ENCODE results near the gene OVCH1.

Gene OVCH1, protein sequence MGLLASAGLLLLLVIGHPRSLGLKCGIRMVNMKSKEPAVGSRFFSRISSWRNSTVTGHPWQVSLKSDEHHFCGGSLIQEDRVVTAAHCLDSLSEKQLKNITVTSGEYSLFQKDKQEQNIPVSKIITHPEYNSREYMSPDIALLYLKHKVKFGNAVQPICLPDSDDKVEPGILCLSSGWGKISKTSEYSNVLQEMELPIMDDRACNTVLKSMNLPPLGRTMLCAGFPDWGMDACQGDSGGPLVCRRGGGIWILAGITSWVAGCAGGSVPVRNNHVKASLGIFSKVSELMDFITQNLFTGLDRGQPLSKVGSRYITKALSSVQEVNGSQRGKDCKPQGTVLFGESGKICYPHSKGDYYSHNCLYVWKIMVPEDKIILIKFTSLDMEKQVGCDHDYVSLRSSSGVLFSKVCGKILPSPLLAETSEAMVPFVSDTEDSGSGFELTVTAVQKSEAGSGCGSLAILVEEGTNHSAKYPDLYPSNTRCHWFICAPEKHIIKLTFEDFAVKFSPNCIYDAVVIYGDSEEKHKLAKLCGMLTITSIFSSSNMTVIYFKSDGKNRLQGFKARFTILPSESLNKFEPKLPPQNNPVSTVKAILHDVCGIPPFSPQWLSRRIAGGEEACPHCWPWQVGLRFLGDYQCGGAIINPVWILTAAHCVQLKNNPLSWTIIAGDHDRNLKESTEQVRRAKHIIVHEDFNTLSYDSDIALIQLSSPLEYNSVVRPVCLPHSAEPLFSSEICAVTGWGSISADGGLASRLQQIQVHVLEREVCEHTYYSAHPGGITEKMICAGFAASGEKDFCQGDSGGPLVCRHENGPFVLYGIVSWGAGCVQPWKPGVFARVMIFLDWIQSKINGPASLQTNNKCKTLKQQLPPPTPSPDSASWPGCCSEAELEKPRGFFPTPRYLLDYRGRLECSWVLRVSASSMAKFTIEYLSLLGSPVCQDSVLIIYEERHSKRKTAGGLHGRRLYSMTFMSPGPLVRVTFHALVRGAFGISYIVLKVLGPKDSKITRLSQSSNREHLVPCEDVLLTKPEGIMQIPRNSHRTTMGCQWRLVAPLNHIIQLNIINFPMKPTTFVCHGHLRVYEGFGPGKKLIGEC

DNA sequence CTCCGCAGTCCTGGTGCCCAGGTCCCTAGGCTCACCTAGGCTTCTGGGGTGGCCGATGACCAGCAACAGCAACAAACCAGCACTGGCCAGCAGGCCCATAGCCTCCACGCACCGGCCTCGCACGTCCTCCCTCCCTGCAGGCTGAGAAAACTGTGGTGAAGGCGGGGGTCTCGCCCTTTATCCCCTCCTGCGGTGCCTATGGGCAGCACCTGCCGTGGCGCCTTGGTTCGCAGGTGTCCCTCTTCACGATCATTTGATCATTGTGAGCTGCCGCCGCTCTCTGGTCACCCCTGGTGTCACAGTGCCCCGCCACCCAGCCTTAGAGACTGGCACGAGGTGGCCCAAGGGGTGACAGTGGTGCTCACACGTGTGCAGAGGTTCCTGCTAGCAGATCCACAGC lies at the start of gene OVCH1:
Gene OVCH1 (minus strand): TSS at position 99 of the 400 bp plus-strand sequence. CDS start 0 bp downstream, at position 99.
- DNase-seq: no peak

DNA sequence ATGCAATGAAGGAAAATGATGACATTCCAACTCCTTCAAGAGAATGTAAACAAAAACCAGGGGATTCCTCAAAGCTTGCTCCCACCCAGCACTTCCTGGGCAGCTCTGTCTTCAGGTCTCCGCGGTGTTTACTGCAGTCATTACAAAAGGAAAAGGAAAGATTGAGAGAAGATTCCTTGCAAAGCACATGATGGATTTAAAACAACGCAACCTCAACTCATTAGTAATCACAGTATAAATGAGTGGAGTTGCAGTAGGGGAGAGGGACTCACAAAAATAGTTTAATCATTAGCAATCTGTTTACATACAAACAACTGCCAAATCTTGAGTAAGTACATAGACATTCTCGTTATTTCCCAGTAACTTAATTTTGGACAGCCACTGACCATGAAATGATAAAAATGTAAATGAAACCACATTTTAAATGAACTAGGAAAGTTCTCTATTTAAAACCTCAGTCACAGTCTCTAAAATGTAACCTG lies 49.7 kb upstream of the OVCH1 start:
- no peak for DNase-seq

DNA sequence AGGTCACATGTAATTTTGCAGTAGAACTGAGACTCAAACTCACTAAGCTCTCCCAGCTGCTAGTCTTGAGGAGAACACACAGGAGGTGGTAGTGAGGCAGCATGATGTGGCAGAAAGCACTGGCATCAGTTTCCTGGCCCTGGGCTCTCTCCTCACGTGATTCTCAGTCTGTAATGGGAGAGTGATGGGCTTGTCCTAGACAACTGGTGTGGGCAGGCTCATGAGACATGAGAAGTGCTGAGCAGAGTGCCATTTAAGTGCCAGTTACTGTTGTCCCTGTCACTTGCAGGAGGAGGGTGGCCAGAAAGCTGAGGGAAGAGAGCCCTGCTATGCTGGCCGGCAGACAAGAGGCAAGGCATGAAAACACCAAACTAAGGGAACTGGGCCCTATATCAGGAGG lies 48.5 kb upstream of the OVCH1 start:
- no peak for DNase-seq

DNA sequence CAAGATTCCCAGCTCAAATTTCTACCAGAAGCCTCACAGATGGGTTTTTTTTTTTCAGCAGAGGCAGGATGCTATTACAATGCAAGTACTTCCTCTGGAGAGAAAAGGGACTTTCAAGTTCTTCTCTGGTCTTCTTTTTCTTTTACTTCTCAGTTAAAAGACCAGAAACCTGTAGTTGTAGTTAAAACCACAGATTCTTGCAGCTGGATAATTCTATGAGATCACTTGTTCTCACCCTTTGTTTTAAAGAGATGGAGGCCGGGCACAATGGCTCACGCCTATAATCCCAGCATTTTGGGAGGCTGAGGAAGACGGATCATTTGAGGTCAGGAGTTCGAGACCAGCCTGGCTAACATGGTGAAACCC lies 47.6 kb upstream of the OVCH1 start:
- no peak for DNase-seq

DNA sequence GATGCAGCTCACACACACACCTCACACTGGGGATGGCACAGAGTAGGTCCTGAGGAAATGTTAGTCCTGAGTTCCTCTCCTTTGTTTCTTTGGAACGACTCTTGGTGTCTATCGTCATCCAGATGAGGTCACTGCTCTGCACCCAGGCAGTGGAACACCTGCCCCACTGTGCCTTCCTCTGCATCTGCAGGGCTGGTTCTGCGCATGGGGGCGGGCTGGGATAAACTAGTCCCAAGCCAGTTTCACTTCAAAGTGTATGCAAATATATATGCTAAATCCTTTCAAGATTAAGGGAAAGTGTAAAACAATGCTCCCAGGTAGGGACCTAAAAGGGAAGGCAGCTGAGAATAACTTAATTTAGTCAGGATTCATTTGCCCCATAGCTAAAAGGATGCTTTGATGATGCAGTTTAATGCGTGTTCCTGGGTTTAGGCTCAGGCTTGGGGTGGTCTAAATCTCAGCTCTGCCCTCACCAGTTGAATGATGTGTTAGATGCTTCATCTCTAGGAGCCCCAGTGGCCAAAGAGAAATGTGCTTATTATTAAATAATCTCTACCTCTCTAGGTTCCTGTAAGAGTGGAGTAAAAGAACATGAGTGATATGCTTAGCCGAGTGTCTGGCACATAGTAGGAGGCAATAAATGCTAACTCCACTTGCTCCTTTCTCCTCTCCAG lies 47.1 kb upstream of the OVCH1 start:
- peak in 1 of 2 experiments; percentile 16 for DNase-seq

DNA sequence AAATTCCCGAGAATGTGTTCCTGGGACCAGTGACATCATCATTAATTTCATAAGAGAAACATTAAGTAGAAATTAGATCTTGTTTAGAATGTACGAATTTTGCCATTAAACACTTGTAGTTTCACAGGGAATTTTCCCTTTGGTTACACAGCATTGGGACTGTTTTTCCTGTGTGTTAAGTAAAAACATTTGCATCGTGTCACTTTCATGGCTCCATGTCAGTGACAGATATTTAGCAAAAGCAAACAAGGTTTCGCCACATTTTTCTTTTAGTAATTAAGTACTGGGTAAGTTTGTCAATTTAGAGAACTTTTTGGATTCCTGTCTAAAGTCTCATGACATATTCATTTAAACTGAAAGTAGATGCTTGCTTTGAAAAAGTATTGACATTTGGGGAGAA lies 45.5 kb upstream of the OVCH1 start:
- no peak for DNase-seq

DNA sequence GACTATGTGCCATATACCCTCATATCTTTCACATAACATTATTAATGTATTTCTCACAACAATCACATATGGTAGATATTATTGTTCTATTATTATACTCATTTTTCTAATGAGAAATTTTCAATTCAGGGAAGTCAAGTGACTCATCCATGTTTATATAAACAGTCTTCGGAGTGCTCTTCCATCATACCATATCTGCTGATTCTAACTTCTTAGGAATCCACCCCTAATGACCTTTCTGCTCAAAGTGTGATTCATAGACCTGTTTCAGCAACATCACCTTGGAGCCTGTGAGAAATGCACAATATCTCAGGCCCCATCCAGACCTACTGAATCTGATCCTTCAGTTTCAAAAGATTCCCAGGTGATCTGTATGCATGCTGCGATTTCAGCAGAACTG lies 39.8 kb upstream of the OVCH1 start:
- DNase-seq: no peak

DNA sequence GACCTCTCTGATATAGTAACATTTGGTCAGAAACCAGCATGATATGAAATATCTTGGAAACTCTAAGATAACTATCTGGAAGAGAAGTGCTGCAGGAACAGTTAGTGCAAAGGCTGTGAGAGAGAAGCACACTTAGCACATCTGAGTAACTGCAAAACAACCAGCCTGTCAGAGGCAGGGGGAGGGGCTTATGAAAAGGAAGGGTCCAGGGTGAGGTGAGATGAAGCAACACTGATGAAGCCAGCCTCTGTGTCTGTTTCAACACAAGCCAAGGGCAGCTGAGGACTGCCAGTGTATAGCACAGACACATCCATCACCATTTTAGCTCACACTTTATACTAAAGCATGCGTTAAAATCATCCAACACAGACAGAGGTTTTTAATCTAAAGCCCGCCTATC lies 37.4 kb upstream of the OVCH1 start:
- DNase-seq: no peak

DNA sequence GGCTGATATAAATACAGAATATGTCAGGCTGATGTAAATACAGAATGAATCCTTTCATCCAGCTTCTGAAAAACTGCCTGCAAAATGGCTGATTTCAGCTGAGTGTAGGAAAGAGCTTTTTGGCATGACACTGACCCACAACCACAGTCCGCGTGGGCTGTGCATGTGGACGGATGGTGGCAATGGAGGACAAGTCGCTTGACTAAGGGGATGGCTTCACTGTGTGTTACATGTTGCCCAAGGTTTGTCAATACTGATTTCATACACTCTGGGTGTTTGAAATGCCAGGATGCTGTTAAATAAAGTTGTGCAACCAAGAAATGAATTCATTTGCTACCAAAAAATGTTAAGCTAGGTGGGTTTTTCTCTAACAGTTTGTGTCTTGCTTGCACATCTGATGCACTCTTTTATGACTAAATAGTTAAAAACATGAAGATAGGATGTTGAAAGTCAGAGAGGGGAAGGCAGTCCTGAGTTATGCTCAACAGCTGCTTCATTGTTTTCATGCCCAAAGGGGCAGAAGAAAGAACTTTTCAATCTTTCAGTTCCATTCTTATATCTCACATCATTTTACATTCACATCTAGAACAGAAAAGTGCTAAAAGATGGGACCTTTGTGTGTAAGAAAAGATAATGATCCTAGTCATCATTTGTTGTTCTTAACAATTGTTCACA lies 36.5 kb upstream of the OVCH1 start:
- DNase-seq: no peak

DNA sequence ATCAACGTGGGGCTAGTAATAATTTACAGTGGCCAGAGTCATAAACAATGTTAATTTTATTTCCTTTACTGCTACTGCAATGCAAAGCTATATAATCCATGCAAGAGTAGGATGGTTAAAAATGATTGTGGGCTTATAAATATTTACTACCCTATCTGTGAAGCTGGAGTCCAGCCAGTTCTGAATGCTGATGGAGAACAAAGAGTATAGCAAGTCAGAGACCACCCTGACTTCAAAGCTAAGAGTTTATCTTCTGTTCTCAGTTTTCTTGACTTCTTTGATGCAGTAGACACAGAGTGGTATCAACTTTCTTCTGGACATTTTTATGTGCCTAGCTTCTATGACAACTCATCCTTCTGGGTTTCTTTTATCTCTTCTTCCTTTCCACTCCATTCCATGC lies 34.0 kb upstream of the OVCH1 start:
- DNase-seq: no peak

DNA sequence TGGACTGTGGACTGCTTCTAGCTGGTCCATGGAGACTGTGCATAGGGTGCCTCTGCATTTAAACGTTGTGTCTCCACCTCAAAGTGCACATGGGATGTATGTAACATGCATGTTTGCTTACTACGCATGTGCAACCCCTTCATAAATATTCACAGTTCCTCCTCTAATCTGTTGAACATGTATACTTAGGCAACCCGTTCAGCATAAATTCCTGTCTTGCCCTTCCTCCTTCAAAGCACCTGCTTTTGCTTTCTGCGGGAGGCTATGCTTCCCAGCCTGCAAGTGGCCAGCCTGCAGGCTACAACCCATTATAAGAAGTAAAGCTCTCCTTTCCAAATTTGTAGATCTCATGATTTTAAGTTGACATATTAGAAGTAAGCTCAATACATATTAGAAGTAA lies 33.0 kb upstream of the OVCH1 start:
- DNase-seq: no peak

DNA sequence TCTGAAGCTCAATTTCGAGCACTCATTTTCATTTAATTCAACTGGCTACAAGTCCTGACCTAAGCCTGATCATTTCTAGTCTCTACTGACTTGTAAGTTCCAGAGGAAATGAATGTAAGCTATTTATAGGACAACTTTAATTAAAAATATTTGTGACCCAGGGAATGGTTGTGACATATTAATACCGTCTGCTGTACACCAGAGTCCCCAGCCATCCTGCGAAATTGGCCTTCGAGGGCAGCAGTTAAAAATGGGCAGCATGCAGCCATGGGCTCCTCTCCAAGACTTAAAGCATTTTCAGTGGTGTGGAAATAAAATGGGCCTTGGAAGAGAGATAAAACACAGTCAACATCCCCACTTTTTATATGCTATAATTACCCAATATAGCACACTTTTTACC lies 30.7 kb upstream of the OVCH1 start:
- no peak for DNase-seq

DNA sequence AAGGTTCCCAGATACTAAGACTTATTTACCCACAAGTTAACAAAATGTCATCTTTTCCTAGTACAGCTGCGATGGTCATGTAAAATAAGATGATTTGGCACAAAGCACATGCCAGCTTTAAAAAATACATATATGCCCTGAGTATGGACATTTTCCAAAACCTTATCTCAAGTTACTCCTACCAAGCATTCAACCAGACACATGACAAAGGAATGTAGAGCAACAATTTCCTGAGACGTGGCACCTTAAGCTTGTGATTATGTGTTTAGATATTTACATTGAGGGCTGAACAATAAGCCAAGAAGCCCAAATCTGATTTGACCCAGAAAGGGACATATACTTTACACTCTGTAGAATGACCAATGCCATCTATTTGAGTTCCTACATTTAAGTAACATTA lies 24.5 kb upstream of the OVCH1 start:
- no peak for DNase-seq

DNA sequence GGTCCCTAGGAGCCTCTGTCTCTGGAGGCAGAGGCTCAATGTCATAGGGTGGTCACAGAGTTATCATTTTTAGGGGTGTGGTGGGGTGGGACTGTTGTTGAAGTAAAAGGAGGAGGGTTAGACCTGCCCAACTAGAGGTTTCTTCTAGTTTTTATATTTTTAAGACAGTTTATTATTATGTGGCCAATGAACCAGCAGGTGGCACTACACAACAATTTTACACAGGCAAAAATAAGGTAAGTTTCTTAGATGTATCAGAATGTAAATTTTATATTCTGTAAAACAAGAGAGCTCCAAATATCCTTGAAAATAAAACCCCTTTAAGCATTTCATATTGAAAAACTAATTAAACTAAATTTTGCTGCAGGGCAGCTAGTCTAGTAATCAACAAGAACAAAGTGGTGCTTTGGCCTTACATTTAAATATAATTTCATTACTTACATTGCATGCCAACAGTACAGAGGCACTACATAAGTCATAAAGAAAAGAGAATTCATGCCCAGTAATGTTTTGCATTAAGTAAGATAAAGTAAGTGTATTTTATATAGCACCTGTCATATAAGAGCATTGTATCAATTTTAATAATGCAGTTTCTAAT lies 22.2 kb upstream of the OVCH1 start:
- peak; percentile 56 to 59 for DNase-seq

DNA sequence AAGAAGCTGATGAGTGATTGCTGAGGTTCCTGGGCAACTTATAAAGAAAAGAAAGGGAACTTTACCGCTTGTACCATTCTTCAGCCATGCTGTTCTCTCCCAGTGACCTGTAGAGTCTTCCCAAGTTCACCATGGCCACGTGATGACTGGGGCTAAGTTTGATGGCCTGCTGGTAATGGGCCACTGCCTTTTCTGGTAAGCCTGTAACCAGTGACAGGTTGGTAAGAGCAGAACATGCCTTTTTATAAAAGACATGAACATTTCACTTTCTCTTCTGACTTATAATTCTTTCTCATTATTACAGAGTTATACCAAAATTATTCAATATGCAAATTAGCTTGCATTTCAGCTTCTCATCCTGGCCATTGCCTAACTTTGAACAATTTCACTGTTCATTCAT lies 20.9 kb upstream of the OVCH1 start:
- no peak for DNase-seq

DNA sequence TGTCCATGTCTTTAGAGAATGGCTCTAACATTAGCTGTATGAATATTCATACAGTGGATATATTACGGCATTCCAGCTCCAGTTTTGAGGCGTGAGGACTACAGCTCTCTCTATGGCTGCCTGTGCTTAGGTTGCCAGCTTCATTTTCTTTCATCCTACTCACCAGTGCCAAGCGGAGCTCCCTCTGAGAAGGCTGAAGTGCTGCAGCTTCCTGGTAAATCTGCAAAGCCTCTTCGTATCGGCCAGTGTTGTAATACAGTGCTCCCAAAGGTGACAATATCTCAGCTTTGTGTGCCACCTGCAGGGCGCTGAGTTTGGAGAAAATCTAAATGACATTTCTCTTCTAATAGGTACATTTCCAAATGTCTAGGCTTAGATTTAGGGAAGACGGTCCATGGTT lies 19.8 kb upstream of the OVCH1 start:
- DNase-seq: peak; percentile 15 to 26

DNA sequence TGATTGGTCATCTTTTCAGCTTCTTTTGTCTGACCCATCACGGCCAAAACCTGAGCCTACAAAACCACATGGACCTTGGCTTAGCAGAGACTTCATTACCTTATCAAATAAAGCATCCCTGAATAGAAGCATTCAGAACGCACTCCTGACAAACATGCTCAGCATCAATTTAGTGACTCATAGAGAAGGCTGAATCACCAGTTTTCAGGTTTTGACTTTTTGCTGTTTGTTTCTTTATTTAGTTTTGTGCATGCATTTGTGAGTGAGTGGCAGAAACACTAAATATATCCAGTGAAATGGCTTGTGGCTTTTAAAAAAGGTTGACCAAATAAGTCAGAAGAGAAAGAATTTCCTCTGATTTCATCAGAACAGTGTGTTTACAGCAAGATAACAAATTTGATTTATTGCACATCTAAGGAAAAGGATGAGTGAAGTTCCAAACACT lies 19.0 kb upstream of the OVCH1 start:
- DNase-seq: no peak

DNA sequence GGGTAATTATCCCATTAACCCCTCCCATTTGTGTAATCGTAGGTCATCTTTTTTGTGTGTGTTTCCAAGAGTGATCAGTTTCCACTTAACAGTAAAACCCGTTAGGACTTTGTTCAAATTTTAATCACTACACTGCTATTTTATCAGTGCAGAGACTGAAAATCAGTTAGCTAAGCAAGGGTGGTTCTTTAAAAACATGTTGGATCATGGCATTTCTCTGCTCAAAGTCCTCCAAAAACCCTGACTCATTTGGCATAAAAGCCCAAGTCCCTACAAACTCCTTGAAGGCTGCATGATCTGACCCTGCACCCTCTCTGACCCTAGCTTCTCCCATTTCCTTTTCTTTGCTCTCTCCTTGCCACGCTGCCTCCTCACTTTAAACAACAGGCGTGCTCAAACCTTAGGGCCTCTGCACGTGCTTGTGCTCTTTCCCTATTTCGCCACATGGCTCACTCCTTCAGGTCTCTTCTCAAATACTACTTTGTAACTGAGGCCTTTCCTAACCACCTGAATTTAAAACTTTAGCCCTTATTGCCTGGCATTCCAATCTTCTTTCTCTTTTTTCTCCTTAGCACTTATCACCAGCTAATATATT lies 13.2 kb upstream of the OVCH1 start:
- DNase-seq: no peak

DNA sequence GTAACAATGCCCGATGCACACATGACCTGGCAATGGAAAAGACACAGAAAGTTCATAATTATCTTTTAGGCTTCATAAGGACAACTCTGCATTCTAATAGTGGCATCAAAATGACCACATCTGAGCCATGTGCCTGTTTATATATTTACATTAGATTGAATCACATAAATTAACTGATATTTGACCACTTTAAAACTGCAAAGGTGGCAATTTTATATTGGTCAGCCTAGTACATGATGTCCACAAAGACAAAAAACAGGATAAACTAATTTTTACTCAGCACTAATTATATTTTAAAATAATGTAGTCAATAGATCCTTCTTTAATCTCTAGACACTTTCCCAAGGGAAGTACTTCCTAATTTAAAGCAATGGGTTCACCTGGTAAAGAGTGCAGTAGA lies 12.0 kb upstream of the OVCH1 start:
- DNase-seq: no peak

DNA sequence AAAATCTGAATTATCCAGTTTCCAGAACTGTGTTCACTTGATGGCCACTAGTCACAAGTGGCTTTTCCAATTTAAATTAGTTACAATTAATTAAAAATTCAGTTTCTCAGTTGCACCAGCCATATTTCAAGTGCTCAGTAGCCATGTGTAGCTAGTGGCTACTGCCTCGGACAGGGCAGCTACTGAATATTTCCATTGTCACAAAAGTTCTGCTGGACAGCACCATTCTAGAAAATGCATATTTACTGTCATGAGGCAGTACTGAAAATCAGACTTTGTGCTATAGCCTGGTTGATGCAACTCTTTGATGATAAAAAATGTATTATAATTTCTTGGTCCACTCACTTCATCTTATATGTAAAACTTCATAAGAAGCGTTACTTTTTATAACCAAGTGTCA lies 11.5 kb upstream of the OVCH1 start:
- DNase-seq: no peak

DNA sequence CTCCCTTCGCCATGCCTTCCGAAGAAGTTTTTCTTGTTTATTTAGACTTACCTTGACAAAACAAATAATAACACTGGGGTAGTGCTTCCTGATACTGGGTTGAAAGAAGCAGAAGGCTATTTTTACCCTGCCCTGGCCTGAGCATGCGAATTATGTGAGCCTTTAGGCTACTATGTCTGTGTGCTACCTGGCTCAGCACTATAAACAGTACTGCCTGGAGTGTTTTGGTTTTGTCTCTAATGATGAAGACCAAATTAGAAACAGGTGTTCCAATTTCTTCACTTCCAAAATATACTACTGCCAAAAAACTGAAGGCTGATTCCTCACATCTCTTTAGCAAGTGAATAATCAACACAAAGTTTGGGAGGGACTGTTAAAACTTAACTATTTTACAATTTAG lies 7.6 kb upstream of the OVCH1 start:
- no peak for DNase-seq

DNA sequence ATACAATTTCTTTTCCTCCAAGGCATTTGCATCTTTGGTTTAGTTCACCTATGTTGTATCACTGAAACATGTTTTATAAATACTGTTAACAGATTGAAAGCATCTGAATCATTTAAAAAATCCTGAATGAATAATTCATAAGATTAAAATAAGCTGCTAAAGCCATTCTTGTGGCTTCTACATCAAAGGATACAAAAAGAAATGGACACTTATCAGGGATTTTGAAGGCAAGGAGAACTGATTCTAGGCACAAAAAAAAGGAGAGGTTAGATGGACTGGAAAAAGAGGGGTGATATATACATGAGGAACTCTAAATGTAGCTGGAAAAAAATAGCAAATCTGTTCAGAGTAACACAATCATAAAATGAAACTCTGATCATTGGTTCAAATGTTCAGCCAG lies 5.8 kb upstream of the OVCH1 start:
- no peak for DNase-seq

Data from SHP77 (cell line).